Endometrial microvascular endothelial cells (primary cell): ENCODE data around the gene HLTF. TPM values are rescaled to one million over a fixed set of nuclear protein-coding genes. Genes with fewer than 3 reads are reported as not detected.
"Not testable (repeated sequence)": the region's sequence is repeated elsewhere in the genome, so short reads cannot be mapped to it uniquely, and the experiment has no call there.

Experiments
- in situ Hi-C: cut with HindIII; loops from 2 replicates; pipeline ENCODE4 v1.10.0; 2017; ENCODE audit warnings: low sequenced_read_pairs, low pct_unique_long_range_greater_than_20kb; ENCODE audit errors: inconsistent ontology term
- total RNA-seq: library from RNA; depleted of rRNA; stranded (reverse); fragments of >200 nt; gene quantifications from one replicate; pipeline ENCODE4 v1.2.3, GENCODE V29; 2015; ENCODE audit errors: inconsistent ontology term

HLTF gene
- total RNA-seq, 1 donor from 2014 or later = 17.2 TPM

DNA sequence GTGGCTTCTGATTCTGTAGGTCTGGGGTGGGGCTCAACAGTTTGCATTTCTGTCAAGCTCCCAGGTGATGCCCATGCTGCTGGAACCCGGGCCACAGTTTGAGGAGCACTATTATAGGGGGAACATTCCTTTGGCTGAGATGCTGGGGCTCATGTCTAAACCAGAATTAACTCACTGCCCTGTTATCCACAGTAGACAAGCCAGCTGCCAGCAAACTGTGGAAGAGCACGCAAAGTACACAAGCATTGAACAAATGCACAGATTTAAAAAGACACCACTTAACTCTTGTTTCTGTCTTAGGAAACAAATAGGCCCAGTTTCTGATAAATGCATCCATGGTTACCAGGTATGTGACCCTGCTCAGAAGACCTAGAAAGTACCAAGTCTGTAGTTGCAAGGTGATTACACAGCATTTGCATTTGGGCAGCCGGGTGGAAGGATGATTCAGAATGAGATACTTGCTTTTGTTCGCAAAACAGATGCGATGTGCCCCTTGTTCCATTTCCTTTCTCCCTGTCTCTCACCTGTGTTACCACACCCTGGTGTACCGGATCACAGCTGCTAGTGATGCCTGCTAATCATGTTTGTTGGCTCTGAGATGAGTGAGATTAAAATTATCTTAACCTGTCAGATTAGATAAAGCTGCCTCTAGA, 82.6 kb downstream of the HLTF start:
- in situ Hi-C loops = no loop called here

DNA sequence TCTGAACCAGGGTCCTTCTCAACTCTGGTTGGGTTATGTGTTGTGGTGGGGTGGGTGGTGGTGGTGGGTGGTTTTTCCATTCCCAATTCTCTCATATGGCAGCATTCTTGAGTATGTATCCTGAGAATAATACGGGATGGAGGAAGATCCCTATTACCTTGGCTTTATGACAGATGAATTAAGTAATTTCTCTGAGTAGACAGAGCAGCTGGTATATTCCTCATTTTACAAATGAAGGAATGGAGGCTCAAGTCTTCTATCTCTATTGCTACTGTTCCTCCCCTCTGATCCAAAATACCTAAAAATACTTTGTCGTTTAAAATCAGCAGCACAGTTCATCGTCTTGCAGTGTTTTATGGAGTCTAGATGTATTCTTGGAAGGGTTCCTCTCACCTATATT, 84.6 kb downstream of the HLTF start:
- in situ Hi-C loops = no loop called here

DNA sequence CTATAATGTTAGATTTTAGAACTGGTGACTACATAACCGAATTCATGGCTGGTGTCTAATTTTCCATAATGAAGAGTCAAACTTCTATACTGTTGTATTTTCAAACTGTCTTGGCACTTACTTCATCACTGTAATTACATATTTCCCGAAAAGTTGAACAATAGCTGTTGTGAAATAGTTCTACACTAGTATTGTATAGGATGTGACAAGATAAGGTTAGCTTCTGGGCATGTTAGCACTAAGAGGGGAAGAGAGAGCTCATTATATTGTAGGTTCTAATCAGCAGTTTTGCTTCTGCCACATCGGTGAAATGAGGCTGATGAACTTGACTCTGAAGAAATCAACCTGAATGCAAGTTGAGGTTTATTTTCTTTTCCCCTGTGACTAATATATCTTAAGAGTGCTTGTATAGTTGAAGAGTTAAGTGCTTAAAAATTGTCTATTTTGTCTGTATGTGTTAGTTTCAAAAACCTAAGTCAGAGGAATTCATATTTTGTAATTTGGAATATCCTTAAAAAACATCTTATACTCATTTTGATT, 86.1 kb downstream of the HLTF start:
- in situ Hi-C loops = no loop called here

DNA sequence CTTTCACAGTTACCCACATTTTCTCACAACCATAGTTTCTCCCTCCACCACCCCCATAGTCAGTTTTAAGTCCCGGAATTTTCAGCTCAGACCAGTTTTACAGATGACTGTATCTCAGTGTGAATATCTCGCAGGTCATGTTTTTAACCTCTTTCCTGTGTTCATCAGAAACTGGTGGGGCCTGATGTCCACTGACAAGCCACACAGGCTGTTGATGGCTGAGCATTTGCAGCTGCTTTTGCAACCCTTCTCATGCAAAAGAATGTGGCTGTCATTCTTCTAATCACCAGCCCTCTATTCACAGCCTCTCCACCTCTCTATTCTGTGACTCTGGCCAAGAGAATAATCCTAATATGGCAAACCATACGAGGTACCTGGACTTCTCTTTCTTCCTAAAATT, 86.5 kb downstream of the HLTF start:
- in situ Hi-C loops = no loop called here

DNA sequence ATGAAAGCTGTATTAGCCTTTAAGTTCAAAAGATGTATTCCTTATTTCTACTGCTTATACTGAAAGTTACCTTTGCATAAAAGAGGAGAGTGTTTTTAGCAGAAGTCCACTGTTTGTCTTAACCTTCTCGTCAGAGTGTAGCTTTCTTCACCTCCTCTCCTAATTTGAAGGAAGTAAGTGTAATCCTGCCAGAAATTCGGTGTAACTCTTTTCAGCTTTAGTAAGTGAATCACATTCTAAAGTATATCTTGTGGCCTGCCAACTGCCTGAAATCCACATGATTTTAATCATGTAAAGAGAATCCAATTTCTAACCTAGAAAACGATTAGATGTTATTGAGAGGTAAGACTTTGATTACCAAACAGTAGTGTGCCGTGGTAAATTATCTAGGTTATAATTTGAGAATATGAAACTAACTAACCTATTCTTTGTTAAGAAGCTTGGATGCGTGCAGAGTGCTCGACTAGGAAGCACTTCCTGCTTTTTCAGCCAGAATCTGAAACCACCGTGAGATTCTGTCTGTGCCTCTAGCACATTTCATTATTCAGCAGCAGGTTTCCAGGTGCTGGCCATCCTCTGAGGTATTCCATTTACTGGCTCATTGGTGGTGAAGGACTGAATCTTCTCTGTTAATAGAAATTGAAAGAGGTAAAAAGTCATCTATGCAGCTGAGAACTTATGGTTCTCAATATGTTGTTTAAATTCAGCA, 87.5 kb downstream of the HLTF start:
- in situ Hi-C loops = no loop called here

DNA sequence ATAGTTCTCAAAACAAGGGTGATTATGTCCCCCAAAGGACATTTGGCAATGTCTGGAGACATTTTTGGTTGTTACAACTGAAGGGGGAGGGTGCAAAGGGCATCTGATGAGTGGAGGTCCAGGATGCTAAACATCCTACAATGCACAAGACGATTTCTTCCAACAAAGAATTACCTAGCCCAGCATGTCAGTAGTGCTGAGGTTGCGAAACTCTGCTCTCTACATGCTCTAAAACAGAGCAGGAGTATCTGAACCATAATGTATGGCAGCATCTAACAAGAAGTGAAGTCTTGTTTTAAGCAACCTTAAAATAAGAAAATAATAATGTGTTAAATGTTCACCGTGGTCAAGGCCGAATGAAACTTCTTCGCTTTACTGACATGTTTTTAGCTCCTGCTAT, 88.0 kb downstream of the HLTF start:
- in situ Hi-C loops = no loop called here

DNA sequence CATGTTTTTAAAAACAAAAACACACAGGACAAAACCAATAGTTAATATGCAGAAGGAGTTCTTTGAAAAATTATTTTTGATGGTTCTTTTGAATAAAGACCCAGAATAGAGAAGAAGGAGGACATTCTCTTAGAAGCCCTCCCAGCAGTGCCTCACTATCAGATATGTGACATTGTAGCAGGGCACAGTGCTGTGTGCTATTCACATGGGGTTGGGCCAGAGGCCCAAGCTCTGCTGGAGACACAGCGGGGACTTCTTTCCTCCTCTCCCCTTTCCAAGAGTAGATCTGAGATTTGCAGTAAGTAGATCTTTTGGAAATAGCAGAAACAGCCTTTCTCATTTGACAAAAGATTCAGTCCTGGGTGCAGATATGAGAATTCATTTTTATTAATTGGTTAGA, 88.7 kb downstream of the HLTF start:
- in situ Hi-C loops = no loop called here

DNA sequence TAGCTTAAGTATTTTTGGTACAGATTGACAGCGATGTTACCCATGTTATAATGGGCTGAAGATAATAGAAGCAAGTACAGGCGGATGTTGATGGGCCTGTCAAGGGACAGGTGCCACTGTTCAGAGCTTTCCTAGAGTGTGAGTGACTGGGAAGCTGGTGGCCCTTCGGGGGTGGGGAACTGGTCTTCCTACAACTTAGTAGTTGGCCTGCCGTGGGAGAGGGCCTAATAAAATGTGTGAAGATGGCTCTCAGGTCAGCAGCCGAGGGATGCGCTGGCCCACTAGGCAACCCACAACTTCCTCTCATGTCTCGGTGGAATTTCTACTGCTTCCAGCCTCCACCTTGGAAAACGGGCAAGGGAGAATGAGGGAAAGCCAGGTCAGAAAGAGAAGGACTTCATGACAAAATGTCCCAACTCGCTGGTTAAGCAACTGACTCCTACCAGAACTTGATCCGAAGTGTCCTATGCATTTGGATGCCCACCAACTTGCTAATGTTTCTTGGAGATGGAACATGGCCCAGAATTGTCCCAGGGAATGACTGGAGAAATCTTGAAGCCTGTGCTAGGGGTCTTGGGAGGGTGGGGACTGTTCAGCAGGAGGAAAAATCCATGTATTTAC, 93.6 kb downstream of the HLTF start:
- in situ Hi-C loops = no loop called here

DNA sequence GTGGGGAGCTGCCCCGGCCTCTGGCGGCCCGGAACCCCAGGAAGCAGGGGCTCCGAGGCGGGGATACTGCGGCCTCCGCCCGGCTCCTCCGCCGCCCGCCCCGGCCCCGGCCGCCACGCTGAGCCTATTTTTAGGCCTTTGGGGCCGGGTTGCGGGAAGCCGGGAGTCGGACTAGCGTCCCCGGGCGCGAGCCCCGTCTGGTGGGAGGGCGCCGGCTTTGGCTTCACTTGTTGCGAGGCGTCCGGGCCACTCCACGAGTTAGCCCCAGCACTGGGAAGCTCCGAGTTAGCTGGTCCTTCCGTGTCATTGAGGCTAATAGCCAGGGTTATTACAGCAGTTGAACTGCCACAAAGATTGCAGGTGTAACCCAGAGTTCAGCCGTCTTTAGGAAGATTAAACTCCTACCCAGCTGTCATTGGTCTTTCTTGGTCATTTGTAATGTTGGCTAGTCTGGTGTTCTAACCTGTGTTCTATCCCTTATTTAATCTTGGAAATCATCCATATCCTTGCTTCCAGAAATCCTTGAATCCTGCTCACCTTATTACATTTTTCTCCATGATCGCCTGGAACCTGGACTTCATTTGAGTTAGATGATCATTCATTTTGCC, 94.2 kb downstream of the HLTF start:
- in situ Hi-C loops = no loop called here

DNA sequence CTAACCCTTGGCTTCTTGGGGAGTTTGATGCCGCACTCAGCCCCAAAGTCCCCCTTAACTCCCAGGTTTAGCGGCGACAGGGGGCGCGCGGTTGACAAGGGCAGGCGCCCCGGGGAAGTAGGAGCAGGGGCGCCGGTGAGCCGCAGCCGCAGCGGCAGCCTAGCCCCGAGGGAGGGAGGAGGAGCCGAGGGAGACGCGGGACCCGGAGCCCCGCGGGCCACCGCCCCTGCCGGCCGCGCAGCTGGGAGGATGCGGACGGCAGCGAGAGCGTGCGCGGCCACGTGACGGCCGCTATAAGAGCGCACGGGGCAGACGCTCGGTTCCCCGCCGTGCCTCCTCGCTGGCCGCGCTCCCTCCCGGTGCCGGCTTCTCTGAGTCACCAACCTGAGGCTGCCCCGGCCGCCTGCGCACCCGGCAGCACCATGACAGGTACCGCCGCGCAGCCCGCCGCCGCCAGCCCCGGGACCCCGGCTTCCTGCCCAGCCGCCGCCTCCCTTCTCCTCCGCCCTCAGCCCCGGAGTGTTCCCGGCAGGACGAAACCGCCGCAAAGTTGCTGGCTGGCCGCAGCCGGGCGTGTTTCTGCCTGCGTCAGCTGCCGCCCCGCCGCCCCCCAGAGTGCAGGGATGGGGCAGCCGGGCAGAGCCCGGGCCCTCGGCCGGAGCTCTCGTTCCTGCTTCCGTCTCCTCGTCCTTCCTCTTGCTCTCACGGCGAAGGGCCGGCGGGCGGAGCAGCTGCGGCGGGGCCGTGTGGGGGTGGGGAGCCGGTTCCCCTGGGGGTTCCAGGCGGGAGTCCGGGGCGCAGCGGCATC, 94.9 kb downstream of the HLTF start, which contains the start of gene GYG1:
Gene GYG1 (plus strand): TSS at position 322 of the 808 bp plus-strand sequence. CDS start 101 bp downstream, at position 423.
- in situ Hi-C loops = no loop called here

DNA sequence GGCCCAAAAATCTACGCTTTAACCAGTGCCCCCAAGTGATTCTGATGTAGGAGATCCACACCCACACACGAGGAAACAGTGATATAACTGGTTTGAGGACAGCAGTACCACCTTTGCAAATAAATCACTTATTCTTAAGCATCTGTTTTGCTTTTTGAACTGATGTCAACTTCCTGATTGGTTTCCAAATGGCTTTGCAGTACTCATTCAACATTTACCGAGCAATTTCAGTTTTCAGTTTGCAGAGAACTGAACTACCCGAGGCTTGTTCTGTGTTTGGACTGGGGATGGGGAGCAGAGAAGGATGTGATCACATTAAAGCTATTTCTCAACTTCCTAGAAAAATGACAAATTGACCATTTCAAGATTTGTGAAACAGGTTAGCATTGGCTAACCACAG, 96.1 kb downstream of the HLTF start:
- in situ Hi-C loops = no loop called here

DNA sequence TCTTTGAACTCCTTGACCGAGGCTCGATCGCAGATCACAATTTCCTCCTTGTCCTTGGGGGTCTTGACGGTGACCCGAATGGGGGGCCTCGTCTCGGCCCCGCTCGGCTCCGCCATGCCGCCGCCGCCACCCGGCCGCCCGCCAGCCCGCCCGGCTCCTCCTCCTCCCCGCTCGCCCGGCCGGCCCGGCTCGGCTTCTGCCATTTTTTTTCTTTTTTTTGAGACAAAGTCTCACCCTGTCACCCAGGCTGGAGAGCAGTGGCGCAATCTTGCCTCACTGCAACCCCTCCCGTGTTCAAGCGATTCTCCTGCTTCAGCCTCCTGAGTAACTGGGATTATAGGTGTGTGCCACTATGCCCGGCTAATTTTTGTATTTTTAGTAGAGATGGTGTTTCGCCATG, 98.8 kb downstream of the HLTF start:
- in situ Hi-C loops = not testable (repeated sequence)

DNA sequence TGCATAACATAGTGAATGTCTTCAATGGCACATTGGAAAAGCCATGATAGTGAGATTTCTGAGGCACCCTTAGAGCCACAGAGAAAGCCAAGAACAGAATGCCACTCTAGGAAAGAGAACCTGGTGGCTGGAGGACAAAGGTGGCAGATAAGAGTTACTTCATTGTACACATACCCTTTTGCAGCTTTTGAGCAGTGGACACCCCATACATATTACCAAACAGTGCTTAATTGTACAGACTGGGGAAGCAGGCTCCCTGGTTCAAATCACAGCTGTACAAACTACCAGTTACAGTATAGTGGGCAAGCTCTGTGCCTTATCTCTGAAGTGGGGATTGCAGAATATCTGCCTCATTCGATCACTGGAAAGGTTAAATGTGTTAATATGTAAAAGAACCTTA, 105.1 kb downstream of the HLTF start:
- in situ Hi-C loops = no loop called here

Other genes starting within 250 kb of the HLTF start
- 3.0 TPM for gene CPA3, start 221.2 kb downstream of the HLTF start, total RNA-seq
- gene GYG1, start 95.0 kb downstream of the HLTF start, total RNA-seq = 73.1 TPM
- gene HPS3, start 43.1 kb upstream of the HLTF start, total RNA-seq = 34.8 TPM
- not detected for gene CP, start 135.3 kb upstream of the HLTF start, total RNA-seq
- 119 TPM for gene TM4SF18, start 247.1 kb upstream of the HLTF start, total RNA-seq